GM12875 (cell line): Measurements from ENCODE around the gene AKAP13.

Experiments used
- H3K4me3 ChIP-seq: one replicate; pipeline ENCODE4 v1.5.1; 2011; ENCODE audit warnings: low read depth, low read length, control low read depth
- TF ChIP-seq, protein P1 (sequence below): IDR thresholded peaks from 2 replicates; pipeline ENCODE4 v1.5.1; 2011; ENCODE audit warnings: low read depth, mild to moderate bottlenecking, control low read depth, inconsistent platforms, low read length, moderate library complexity, borderline replicate concordance; ENCODE audit not compliant: insufficient read depth

The AKAP13 gene

GRCh38 chr15:85748176-85748575 lies 367.8 kb downstream of the AKAP13 start:
- TF ChIP-seq, protein P1, sequence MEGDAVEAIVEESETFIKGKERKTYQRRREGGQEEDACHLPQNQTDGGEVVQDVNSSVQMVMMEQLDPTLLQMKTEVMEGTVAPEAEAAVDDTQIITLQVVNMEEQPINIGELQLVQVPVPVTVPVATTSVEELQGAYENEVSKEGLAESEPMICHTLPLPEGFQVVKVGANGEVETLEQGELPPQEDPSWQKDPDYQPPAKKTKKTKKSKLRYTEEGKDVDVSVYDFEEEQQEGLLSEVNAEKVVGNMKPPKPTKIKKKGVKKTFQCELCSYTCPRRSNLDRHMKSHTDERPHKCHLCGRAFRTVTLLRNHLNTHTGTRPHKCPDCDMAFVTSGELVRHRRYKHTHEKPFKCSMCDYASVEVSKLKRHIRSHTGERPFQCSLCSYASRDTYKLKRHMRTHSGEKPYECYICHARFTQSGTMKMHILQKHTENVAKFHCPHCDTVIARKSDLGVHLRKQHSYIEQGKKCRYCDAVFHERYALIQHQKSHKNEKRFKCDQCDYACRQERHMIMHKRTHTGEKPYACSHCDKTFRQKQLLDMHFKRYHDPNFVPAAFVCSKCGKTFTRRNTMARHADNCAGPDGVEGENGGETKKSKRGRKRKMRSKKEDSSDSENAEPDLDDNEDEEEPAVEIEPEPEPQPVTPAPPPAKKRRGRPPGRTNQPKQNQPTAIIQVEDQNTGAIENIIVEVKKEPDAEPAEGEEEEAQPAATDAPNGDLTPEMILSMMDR = no peak
- H3K4me3 ChIP-seq = no peak overlapping the region

- no peak overlapping the region for H3K4me3 ChIP-seq
- TF ChIP-seq, protein P1 = no peak
Measured at GRCh38 chr15:85748729-85749128, 368.3 kb downstream of the AKAP13 start.

- TF ChIP-seq, protein P1 = no peak
- no peak overlapping the region for H3K4me3 ChIP-seq
Measured at GRCh38 chr15:85749261-85750151, 369.1 kb downstream of the AKAP13 start.

GRCh38 chr15:85750319-85751290 lies 370.2 kb downstream of the AKAP13 start:
- TF ChIP-seq, protein P1 = no peak
- H3K4me3 ChIP-seq = no peak overlapping the region

- TF ChIP-seq, protein P1 = no peak
- no peak overlapping the region for H3K4me3 ChIP-seq
Measured at GRCh38 chr15:85751291-85752123, 371.1 kb downstream of the AKAP13 start.

DNA sequence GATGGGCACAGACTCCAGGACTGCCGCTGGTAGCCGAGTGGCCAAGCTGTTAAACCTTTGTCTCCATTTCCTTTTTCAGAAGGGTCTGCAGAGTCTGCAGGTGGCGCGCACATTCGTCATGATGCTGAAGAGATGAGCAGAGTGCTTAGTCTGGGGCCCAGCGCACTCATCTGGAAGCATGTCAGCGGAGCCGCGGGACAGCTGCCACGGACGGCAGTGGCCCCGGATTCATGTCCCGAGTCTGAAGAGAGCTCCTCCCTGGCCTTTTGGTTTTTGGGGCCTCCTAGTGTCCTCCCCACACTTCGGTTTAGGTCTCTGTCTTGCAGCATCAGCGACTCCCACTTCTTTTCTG lies 371.7 kb downstream of the AKAP13 start:
- TF ChIP-seq, protein P1 = no peak
- H3K4me3 ChIP-seq = no peak overlapping the region
